Left ventricle myocardium inferior (tissue), 1 donor: ENCODE measurements around the gene SCRN2. TPM values are rescaled to one million over a fixed set of nuclear protein-coding genes. Genes with fewer than 3 reads are reported as not detected.

Experiments
- DNase-seq: peaks from one replicate; pipeline ENCODE4 v3.0.0-alpha.2; 2020
- H3K27ac ChIP-seq: fragments of 200-600 bp; replicated peaks from 2 replicates; pipeline ENCODE4 v1.8.0; 2021
- H3K27me3 ChIP-seq: fragments of 200-600 bp; 2 replicates; pipeline ENCODE4 v1.8.0; 2021; ENCODE audit warnings: low read depth
- H3K36me3 ChIP-seq: fragments of 200-600 bp; 2 replicates; pipeline ENCODE4 v1.8.0; 2021
- H3K4me1 ChIP-seq: fragments of 200-600 bp; 2 replicates; pipeline ENCODE4 v1.8.0; 2021
- H3K4me3 ChIP-seq: fragments of 200-600 bp; 2 replicates; pipeline ENCODE4 v1.8.0; 2021; ENCODE audit warnings: mild to moderate bottlenecking, moderate library complexity
- H3K9me3 ChIP-seq: fragments of 200-600 bp; replicated peaks from 2 replicates; pipeline ENCODE4 v1.8.0; 2021
- CTCF ChIP-seq: fragments of 200-600 bp; IDR thresholded peaks from 2 replicates; pipeline ENCODE4 v1.8.0; 2021; ENCODE audit warnings: antibody characterized with exemption, mild to moderate bottlenecking, borderline replicate concordance
- intact Hi-C: fragments of 100-400 bp; cut with micrococcal nuclease; formaldehyde crosslinking; loops from one replicate; pipeline ENCODE4 v1.11.0; 2022
- total RNA-seq: library from RNA; stranded (reverse); fragmentation: NEBNext Ultra II Directional; extraction: Animal tissue kit (Norgen Biotek cat#: 25700); gene quantifications from one replicate; pipeline ENCODE4 v1.2.1, GENCODE V29; 2021
- donor health status: DM: no; HTN: yes; CAD: no; lungs with severe emphysema.

SCRN2 gene
- total RNA-seq, 1 donor from 2014 or later, result 27.1 TPM

- Histone ChIP-seq H3K4me3 (no peak overlapping the region), H3K36me3 (peaks cover 76% of the 10 kb centered on the region), H3K4me1 (no peaks in the 10 kb centered on the region), H3K27me3 (no peaks in the 10 kb centered on the region), H3K9me3 (no peaks in the 10 kb centered on the region), H3K27ac (no peak overlapping the region)
- intact Hi-C loops, result no loop called here
- no peak for TF ChIP-seq CTCF
- no peak for DNase-seq
These were observed 29.4 kb downstream of the SCRN2 start for GRCh38 chr17:47811709-47812108.

GRCh38 chr17:47810901-47811635, 30.0 kb downstream of the SCRN2 start:
- peaks cover 69% of the 10 kb centered on the region for H3K36me3 ChIP-seq
- no peak for TF ChIP-seq CTCF
- H3K4me3 ChIP-seq, result no peak overlapping the region
- no peaks in the 10 kb centered on the region for H3K27me3 ChIP-seq
- intact Hi-C loops, result no loop called here
- no peak for DNase-seq
- H3K4me1 ChIP-seq, result peaks cover 2% of the 10 kb centered on the region
- H3K27ac ChIP-seq, result no peak overlapping the region
- no peaks in the 10 kb centered on the region for H3K9me3 ChIP-seq

- Histone ChIP-seq H3K36me3 (peaks cover 62% of the 10 kb centered on the region), H3K4me1 (peaks cover 10% of the 10 kb centered on the region), H3K4me3 (no peak overlapping the region), H3K27ac (no peak overlapping the region), H3K27me3 (no peaks in the 10 kb centered on the region), H3K9me3 (no peaks in the 10 kb centered on the region)
- intact Hi-C loops, result no loop called here
- DNase-seq, result no peak
- TF ChIP-seq CTCF, result no peak
These were observed 30.8 kb downstream of the SCRN2 start for GRCh38 chr17:47810200-47810821.

- no peak for DNase-seq
- H3K4me1 ChIP-seq, result peaks cover 10% of the 10 kb centered on the region
- no peaks in the 10 kb centered on the region for H3K9me3 ChIP-seq
- H3K4me3 ChIP-seq, result no peak overlapping the region
- H3K27ac ChIP-seq, result no peak overlapping the region
- peaks cover 49% of the 10 kb centered on the region for H3K36me3 ChIP-seq
- intact Hi-C loops, result no loop called here
- no peaks in the 10 kb centered on the region for H3K27me3 ChIP-seq
- no peak for TF ChIP-seq CTCF
These were observed 32.1 kb downstream of the SCRN2 start for GRCh38 chr17:47808830-47809480.

GRCh38 chr17:47808036-47808829, 32.8 kb downstream of the SCRN2 start:
- intact Hi-C loops, result no loop called here
- DNase-seq, result no peak

More at GRCh38 chr17:47808036-47808829, 32.8 kb downstream of the SCRN2 start:
- no peak for TF ChIP-seq CTCF
- H3K27me3 ChIP-seq, result no peaks in the 10 kb centered on the region
- H3K4me3 ChIP-seq, result no peak overlapping the region
- peaks cover 10% of the 10 kb centered on the region for H3K4me1 ChIP-seq
- no peak overlapping the region for H3K27ac ChIP-seq
- H3K9me3 ChIP-seq, result no peaks in the 10 kb centered on the region
- H3K36me3 ChIP-seq, result peaks cover 42% of the 10 kb centered on the region
